Gastroesophageal sphincter (tissue), 4 donors: ENCODE measurements around the gene HS6ST2. TPM values are rescaled to one million over a fixed set of nuclear protein-coding genes. Genes with fewer than 3 reads are reported as not detected.

Experiments used
- ATAC-seq: fragments of 150-250 bp; one replicate; pipeline ENCODE4 v1.9.1; 2016; ENCODE audit warnings: mild to moderate bottlenecking, moderate library complexity
- H3K27ac ChIP-seq, 4 donors: fragments of 200-600 bp; sonication (generic) in 3 of 4; 1 replicate in 3 of 4; 2 replicates in 1 of 4; pipeline ENCODE4 v1.5.1; 2016 to 2019
- H3K27me3 ChIP-seq: fragments of 200-600 bp; sonication (generic); one replicate; pipeline ENCODE4 v1.5.1; 2019
- H3K36me3 ChIP-seq, 2 donors: fragments of 200-600 bp; sonication (generic); one replicate each; pipeline ENCODE4 v1.5.1; 2019; ENCODE audit warnings: control low read depth in 1 of 2
- H3K4me1 ChIP-seq, 3 donors: fragments of 200-600 bp; sonication (generic); 1 replicate in 2 of 3; 2 replicates in 1 of 3; pipeline ENCODE4 v1.5.1; 2016 to 2019; ENCODE audit warnings: control low read depth in 2 of 3
- H3K4me3 ChIP-seq, 2 donors: fragments of 200-600 bp; sonication (generic); one replicate each; pipeline ENCODE4 v1.5.1; 2019; ENCODE audit warnings: mild to moderate bottlenecking in 1 of 2, moderate library complexity in 1 of 2
- H3K9me3 ChIP-seq, 3 donors: fragments of 200-600 bp; sonication (generic); one replicate each; pipeline ENCODE4 v1.5.1; 2017 to 2019; ENCODE audit warnings: control low read depth in 2 of 3
- EP300 ChIP-seq: sonication (generic); formaldehyde crosslinking; IDR thresholded peaks from one replicate; pipeline ENCODE4 v1.6.1; 2017; ENCODE audit warnings: antibody characterized with exemption, mild to moderate bottlenecking
- POLR2A ChIP-seq, 2 donors: fragments of 450-650 bp; IDR thresholded peaks; one replicate each; pipeline ENCODE4 v1.6.1; 2017; ENCODE audit warnings: antibody characterized with exemption in 2 of 2, mild to moderate bottlenecking in 2 of 2, moderate library complexity in 1 of 2
- POLR2AphosphoS5 ChIP-seq: sonication (generic); formaldehyde crosslinking; IDR thresholded peaks from one replicate; pipeline ENCODE4 v1.6.1; 2017; ENCODE audit warnings: antibody characterized with exemption
- WGBS, 2 donors: methylation state at CpG; one replicate each; pipeline ENCODE4 v1.1.5; 2018; ENCODE audit warnings: low coverage in 1 of 2; 5-methylcytosine and 5-hydroxymethylcytosine counted together
- total RNA-seq, 4 donors: library from RNA; depleted of rRNA; stranded (reverse); fragments of >200 nt; gene quantifications; one replicate each; pipeline ENCODE4 v1.1.0, GENCODE V29; 2016
- TF ChIP-seq, protein P1 (sequence below), 4 experiments: fragments of 200-600 bp in 2 of 4; fragments of 450-650 bp in 2 of 4; sonication (generic) in 1 of 4; IDR thresholded peaks; one replicate each; pipeline ENCODE4 v1.5.1; 2017 to 2019; ENCODE audit warnings: antibody characterized with exemption in 4 of 4, mild to moderate bottlenecking in 2 of 4, moderate library complexity in 2 of 4

Gene HS6ST2
- total RNA-seq, 4 donors from 2014 or later = 0.08 to 1.9 (median 0.22) TPM

GRCh38 chrX:132750331-132751062 is 207.9 kb downstream of the HS6ST2 start:
- no peaks in the 10 kb centered on the region for H3K36me3 ChIP-seq
- no peak overlapping the region for H3K4me3 ChIP-seq
- H3K9me3 ChIP-seq = no peaks in the 10 kb centered on the region
- no peaks in the 10 kb centered on the region for H3K4me1 ChIP-seq
- ATAC-seq = no peak
- H3K27me3 ChIP-seq = no peaks in the 10 kb centered on the region
- H3K27ac ChIP-seq = no peak overlapping the region
- no peak for TF ChIP-seq POLR2A (IDR thresholded peaks at IDR 0.05)
- 77 to 79% methylated on average over 3 to 4 of the region's 6 CpGs for WGBS, 2 donors

- H3K4me1 ChIP-seq = no peaks in the 10 kb centered on the region
- WGBS, 2 donors = no CpG with 5 or more reads among the region's 3 CpGs
- TF ChIP-seq POLR2AphosphoS5 (no peak), POLR2A (IDR thresholded peaks at IDR 0.05) (no peak)
These were observed 209.0 kb downstream of the HS6ST2 start for GRCh38 chrX:132749406-132749805.

DNA sequence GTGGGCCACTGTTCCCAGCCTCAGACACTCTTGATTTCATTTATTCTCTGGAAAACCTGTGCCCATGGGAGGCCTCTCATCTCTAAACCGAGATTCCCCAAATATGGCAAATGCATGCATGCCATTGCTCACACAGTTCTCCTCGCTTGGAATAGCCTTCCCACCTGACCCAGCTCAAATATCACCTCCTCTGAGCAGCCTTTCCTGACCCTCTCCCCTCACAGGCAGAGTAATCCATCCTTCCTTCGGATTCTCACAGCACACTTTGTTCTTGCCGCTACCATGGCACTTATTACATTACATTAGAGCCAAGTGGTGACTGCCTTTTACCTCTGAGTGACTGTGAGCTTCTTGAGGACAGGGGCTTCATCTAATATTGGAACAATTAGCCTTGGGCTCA is 209.5 kb downstream of the HS6ST2 start:
- no peaks in the 10 kb centered on the region for H3K4me1 ChIP-seq
- no peaks in the 10 kb centered on the region for H3K27me3 ChIP-seq
- H3K9me3 ChIP-seq = no peaks in the 10 kb centered on the region
- H3K36me3 ChIP-seq = no peaks in the 10 kb centered on the region
- no peak for TF ChIP-seq EP300
- no peak for TF ChIP-seq POLR2A (IDR thresholded peaks at IDR 0.05)
- TF ChIP-seq POLR2AphosphoS5 = no peak
- TF ChIP-seq, protein P1, sequence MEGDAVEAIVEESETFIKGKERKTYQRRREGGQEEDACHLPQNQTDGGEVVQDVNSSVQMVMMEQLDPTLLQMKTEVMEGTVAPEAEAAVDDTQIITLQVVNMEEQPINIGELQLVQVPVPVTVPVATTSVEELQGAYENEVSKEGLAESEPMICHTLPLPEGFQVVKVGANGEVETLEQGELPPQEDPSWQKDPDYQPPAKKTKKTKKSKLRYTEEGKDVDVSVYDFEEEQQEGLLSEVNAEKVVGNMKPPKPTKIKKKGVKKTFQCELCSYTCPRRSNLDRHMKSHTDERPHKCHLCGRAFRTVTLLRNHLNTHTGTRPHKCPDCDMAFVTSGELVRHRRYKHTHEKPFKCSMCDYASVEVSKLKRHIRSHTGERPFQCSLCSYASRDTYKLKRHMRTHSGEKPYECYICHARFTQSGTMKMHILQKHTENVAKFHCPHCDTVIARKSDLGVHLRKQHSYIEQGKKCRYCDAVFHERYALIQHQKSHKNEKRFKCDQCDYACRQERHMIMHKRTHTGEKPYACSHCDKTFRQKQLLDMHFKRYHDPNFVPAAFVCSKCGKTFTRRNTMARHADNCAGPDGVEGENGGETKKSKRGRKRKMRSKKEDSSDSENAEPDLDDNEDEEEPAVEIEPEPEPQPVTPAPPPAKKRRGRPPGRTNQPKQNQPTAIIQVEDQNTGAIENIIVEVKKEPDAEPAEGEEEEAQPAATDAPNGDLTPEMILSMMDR (IDR thresholded peaks at IDR 0.05) = no peak
- H3K4me3 ChIP-seq = no peak overlapping the region
- WGBS, 2 donors = 76% methylated on average over 3 of the region's 4 CpGs; no CpG with 5 or more reads in 1 of the 2 donors
- ATAC-seq = no peak
- H3K27ac ChIP-seq = no peak overlapping the region

More at GRCh38 chrX:132749406-132749805, 209.0 kb downstream of the HS6ST2 start:
- Histone ChIP-seq H3K36me3 (no peaks in the 10 kb centered on the region), H3K9me3 (no peaks in the 10 kb centered on the region), H3K4me3 (no peak overlapping the region), H3K27me3 (no peaks in the 10 kb centered on the region), H3K27ac (no peak overlapping the region)
- ATAC-seq = no peak

DNA sequence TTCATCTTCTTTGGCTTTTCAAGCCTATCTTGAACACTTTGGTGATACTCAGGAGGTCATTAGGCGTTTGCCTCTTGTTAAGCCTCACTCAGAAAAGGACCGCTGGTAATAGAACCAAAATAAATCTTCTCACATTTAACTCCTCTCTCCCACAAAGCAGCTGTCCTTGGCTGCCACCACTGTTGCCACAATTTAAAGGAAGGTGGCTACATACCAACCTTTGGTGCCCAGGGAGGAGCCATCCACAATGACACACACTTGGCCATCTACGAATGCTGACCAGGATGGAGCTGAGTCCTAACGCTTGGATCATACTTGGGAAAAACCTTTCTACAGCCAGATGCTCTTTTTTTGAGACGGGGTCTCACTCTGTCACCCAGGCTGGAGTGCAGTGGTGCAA is 210.2 kb downstream of the HS6ST2 start:
- H3K27ac ChIP-seq = no peak overlapping the region
- H3K4me1 ChIP-seq = no peaks in the 10 kb centered on the region
- H3K36me3 ChIP-seq = no peaks in the 10 kb centered on the region
- ATAC-seq = no peak
- no peak overlapping the region for H3K4me3 ChIP-seq
- WGBS, 2 donors = 100% methylated on average over 2 of the region's 5 CpGs
- H3K27me3 ChIP-seq = no peaks in the 10 kb centered on the region
- TF ChIP-seq, protein P1 (IDR thresholded peaks at IDR 0.05) = no peak
- no peak for TF ChIP-seq POLR2AphosphoS5
- TF ChIP-seq POLR2A (IDR thresholded peaks at IDR 0.05) = no peak
- TF ChIP-seq EP300 = no peak
- H3K9me3 ChIP-seq = no peaks in the 10 kb centered on the region

GRCh38 chrX:132745593-132745992 is 212.8 kb downstream of the HS6ST2 start:
- 75 to 94% methylated on average over 2 of the region's 2 CpGs for WGBS, 2 donors
- no peaks in the 10 kb centered on the region for H3K27me3 ChIP-seq
- TF ChIP-seq EP300 (no peak), POLR2A (IDR thresholded peaks at IDR 0.05) (no peak), POLR2AphosphoS5 (no peak)
- TF ChIP-seq, protein P1 (IDR thresholded peaks at IDR 0.05) = no peak

GRCh38 chrX:132744470-132744869 is 214.0 kb downstream of the HS6ST2 start:
- WGBS, 2 donors = 0 to 43% methylated on average over 1 of the region's 1 CpG
- Histone ChIP-seq H3K36me3 (no peaks in the 10 kb centered on the region), H3K4me3 (no peak overlapping the region), H3K27me3 (no peaks in the 10 kb centered on the region), H3K27ac (no peak overlapping the region), H3K9me3 (no peaks in the 10 kb centered on the region), H3K4me1 (no peaks in the 10 kb centered on the region)
- TF ChIP-seq POLR2AphosphoS5 = no peak
- TF ChIP-seq POLR2A (IDR thresholded peaks at IDR 0.05) = no peak
- TF ChIP-seq EP300 = no peak
- TF ChIP-seq, protein P1 (IDR thresholded peaks at IDR 0.05) = no peak
- no peak for ATAC-seq

More at GRCh38 chrX:132745593-132745992, 212.8 kb downstream of the HS6ST2 start:
- H3K4me1 ChIP-seq = no peaks in the 10 kb centered on the region
- H3K4me3 ChIP-seq = no peak overlapping the region
- no peaks in the 10 kb centered on the region for H3K9me3 ChIP-seq
- no peak for ATAC-seq
- no peaks in the 10 kb centered on the region for H3K36me3 ChIP-seq
- H3K27ac ChIP-seq = no peak overlapping the region
